ENCODE data around the gene MBD1. TPM values are rescaled to one million over a fixed set of nuclear protein-coding genes. Genes with fewer than 3 reads are reported as not detected.

Gene MBD1, protein sequence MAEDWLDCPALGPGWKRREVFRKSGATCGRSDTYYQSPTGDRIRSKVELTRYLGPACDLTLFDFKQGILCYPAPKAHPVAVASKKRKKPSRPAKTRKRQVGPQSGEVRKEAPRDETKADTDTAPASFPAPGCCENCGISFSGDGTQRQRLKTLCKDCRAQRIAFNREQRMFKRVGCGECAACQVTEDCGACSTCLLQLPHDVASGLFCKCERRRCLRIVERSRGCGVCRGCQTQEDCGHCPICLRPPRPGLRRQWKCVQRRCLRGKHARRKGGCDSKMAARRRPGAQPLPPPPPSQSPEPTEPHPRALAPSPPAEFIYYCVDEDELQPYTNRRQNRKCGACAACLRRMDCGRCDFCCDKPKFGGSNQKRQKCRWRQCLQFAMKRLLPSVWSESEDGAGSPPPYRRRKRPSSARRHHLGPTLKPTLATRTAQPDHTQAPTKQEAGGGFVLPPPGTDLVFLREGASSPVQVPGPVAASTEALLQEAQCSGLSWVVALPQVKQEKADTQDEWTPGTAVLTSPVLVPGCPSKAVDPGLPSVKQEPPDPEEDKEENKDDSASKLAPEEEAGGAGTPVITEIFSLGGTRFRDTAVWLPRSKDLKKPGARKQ
- total RNA-seq, result 10 to 100 TPM; 39.5 to 83.8 (median 61.0) TPM

- intact Hi-C loops (cut with DNase I), result no loop called here
- peak within 1 kb of the TSS; percentile 94 to 99 (median 98) for H3K27ac ChIP-seq
- H3K9me3 ChIP-seq, result no peaks in the 10 kb centered on the region
- TF ChIP-seq, protein P1, sequence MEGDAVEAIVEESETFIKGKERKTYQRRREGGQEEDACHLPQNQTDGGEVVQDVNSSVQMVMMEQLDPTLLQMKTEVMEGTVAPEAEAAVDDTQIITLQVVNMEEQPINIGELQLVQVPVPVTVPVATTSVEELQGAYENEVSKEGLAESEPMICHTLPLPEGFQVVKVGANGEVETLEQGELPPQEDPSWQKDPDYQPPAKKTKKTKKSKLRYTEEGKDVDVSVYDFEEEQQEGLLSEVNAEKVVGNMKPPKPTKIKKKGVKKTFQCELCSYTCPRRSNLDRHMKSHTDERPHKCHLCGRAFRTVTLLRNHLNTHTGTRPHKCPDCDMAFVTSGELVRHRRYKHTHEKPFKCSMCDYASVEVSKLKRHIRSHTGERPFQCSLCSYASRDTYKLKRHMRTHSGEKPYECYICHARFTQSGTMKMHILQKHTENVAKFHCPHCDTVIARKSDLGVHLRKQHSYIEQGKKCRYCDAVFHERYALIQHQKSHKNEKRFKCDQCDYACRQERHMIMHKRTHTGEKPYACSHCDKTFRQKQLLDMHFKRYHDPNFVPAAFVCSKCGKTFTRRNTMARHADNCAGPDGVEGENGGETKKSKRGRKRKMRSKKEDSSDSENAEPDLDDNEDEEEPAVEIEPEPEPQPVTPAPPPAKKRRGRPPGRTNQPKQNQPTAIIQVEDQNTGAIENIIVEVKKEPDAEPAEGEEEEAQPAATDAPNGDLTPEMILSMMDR (IDR thresholded peaks at IDR 0.05), result peak in 5 of 6 experiments; percentile 24 to 52 (median 35)
- TF ChIP-seq POLR2A (IDR thresholded peaks at IDR 0.05), result peak in 3 of 4 donors; percentile 63 to 93 (median 79)
- peaks cover 28 to 75% (median 29%) of the 10 kb centered on the region in 3 donors for H3K4me1 ChIP-seq
- DNase-seq, result peak; percentile 98
- H3K36me3 ChIP-seq, result peaks cover 6 to 73% (median 23%) of the 10 kb centered on the region in 3 donors
- no peaks in the 10 kb centered on the region for H3K27me3 ChIP-seq
- H3K4me3 ChIP-seq, result peak within 1 kb of the TSS; percentile 60 to 99 (median 82)
- 0% methylated on average over 17 to 18 of the region's 63 CpGs for WGBS, 2 donors
Observed at GRCh38 chr18:50281295-50281971, at the start of gene MBD1. MBD1 (minus strand) TSS chr18:50281523; CDS start chr18:50279992, 1,531 bp downstream.

GRCh38 chr18:50330176-50330575 is 48.9 kb upstream of the MBD1 start:
- Histone ChIP-seq H3K4me3 (no peak overlapping the region), H3K27me3 (peaks cover 0 to 9% (median 0%) of the 10 kb centered on the region in 4 donors), H3K27ac (no peak overlapping the region), H3K4me1 (no peaks in the 10 kb centered on the region), H3K9me3 (no peaks in the 10 kb centered on the region), H3K36me3 (no peaks in the 10 kb centered on the region)
- DNase-seq, result no peak
- intact Hi-C loops (cut with DNase I), result no loop called here
- no peak for TF ChIP-seq POLR2A (IDR thresholded peaks at IDR 0.05)
- TF ChIP-seq, protein P1 (IDR thresholded peaks at IDR 0.05), result no peak

DNA sequence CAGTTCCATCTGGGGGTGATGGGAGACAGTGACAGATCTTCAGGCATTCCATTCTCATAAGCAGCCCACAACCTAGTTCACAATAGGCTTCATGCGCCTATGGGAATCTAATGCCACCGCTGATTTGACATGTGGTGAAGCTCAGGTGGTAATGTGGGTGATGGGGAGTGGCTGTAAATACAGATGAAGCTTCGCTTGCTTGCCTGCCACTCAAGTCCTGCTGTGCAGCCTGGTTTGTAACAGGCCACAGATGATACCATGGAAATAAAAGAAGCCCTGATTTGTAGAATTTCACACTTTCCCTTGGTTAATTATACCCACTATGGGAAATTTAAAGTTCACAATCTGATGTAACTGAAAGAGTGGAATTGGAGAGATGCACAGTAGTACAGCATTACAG is 46.7 kb upstream of the MBD1 start:
- WGBS, 2 donors, result 71 to 73% methylated on average over 3 of the region's 3 CpGs
- DNase-seq, result no peak
- Histone ChIP-seq H3K4me1 (no peaks in the 10 kb centered on the region), H3K4me3 (no peak overlapping the region), H3K27ac (no peak overlapping the region), H3K9me3 (no peaks in the 10 kb centered on the region), H3K27me3 (peaks cover 0 to 9% (median 0%) of the 10 kb centered on the region in 4 donors), H3K36me3 (no peaks in the 10 kb centered on the region)
- intact Hi-C loops (cut with DNase I), result no loop called here
- TF ChIP-seq, protein P1 (IDR thresholded peaks at IDR 0.05), result no peak
- no peak for TF ChIP-seq POLR2A (IDR thresholded peaks at IDR 0.05)

DNA sequence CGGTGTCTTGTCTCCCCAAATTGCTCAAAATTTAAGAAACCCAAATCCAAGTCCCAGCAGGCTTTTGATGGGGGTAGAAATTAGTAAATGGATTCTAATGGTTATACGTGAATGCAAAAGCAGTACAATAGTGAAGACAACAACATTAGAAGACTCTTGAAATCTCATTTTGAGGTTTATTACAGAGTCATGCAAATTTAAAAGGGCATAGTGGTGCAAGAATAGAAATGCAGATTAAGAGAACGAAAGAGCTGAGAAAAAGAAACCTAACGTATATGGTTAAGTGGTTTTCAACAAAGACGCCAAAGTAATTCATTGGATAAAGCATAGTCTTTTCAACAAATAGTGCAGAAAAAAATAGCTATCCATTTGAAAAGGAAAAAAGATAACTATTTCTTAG is 39.4 kb upstream of the MBD1 start:
- Histone ChIP-seq H3K4me1 (no peaks in the 10 kb centered on the region), H3K36me3 (no peaks in the 10 kb centered on the region), H3K4me3 (no peak overlapping the region), H3K27me3 (peaks cover 0 to 6% (median 0%) of the 10 kb centered on the region in 4 donors), H3K9me3 (no peaks in the 10 kb centered on the region), H3K27ac (no peak overlapping the region)
- WGBS, 2 donors, result 56 to 63% methylated on average over 5 of the region's 5 CpGs
- intact Hi-C loops (cut with DNase I), result no loop called here
- TF ChIP-seq, protein P1 (IDR thresholded peaks at IDR 0.05), result no peak
- no peak for TF ChIP-seq POLR2A (IDR thresholded peaks at IDR 0.05)
- DNase-seq, result no peak

All from esophagus squamous epithelium (tissue), 5 donors.